CD4-positive, alpha-beta T cell treated with Interleukin-17A for 4 hours (primary cell): ENCODE data around the gene IDH3A.

Experiments used
- DNase-seq: peaks from one replicate; pipeline ENCODE4 v3.0.0-alpha.2; 2020; ENCODE audit warnings: mixed read lengths

The IDH3A gene

GRCh38 chr15:78204351-78205309, 55.5 kb downstream of the IDH3A start:
- no peak for DNase-seq

GRCh38 chr15:78205337-78205736, 56.2 kb downstream of the IDH3A start:
- no peak for DNase-seq

DNA sequence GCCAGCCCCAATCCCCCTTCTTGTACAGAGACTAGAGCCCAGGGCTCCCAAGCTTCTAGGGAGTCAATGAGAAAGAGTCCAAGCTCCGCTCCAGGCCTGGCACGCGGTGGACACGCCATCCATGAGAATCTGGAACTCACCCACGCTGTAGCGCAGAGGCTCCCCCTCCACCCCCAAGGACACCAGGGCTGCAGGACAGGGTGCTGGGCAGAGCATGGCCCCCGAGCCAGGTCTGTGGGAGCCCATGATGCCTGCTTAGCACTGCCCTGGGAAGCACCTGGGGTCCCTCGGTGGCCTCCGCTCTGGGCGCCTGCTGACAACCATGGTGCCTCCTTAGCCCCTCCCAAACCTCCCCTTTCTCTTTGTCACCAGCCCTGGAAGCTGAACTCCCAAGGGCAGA, 56.7 kb downstream of the IDH3A start:
- no peak for DNase-seq

GRCh38 chr15:78206326-78207109, 57.4 kb downstream of the IDH3A start:
- no peak for DNase-seq

DNA sequence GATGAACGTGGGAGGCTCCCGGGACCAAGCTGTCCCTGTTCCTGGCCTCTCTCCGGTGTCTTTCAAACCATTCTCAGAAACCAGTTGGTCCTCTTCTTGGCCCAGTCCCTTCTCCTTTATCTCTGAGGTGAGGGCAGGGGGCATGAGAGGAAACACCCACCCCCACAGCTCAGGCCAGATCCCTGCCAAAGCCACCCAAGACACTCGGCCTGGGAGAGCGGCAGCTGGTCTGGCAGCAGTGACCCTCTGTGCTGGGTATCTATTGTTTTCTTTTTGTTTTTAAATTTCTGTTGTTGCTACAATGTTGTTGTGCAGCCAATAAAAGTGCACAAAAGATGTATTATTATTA, 57.9 kb downstream of the IDH3A start:
- no peak for DNase-seq

- no peak for DNase-seq
These were observed 58.6 kb downstream of the IDH3A start for GRCh38 chr15:78207641-78208340.

DNA sequence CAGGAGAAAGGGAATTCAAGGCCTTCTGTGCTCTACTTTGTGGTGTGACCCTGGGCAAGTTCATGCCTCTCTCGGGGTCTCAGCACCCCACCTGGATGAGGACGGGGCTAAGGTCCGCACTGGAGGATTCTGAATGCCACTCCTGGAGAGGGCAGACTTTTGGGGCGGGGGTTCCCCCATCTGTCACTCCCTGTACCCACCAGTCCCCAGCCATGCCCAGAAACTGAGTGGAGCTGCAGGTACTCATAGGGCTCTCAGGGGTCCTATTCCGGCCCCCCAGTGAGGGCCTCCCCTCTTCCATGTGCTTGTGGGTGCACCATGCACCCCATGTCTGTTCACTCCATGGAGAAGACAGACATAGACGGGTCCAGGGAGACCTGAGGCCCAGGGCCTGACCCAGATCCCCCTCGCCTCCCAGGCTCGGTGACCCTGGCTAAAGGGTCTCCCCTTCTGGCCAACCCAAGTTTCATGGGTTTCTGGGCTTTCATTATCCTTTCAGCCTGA, 59.2 kb downstream of the IDH3A start:
- DNase-seq: no peak

- no peak for DNase-seq
These were observed 59.9 kb downstream of the IDH3A start for GRCh38 chr15:78208887-78209645.

- no peak for DNase-seq
These were observed 60.6 kb downstream of the IDH3A start for GRCh38 chr15:78209646-78210348.

GRCh38 chr15:78210349-78210717, 61.2 kb downstream of the IDH3A start:
- DNase-seq: no peak

DNA sequence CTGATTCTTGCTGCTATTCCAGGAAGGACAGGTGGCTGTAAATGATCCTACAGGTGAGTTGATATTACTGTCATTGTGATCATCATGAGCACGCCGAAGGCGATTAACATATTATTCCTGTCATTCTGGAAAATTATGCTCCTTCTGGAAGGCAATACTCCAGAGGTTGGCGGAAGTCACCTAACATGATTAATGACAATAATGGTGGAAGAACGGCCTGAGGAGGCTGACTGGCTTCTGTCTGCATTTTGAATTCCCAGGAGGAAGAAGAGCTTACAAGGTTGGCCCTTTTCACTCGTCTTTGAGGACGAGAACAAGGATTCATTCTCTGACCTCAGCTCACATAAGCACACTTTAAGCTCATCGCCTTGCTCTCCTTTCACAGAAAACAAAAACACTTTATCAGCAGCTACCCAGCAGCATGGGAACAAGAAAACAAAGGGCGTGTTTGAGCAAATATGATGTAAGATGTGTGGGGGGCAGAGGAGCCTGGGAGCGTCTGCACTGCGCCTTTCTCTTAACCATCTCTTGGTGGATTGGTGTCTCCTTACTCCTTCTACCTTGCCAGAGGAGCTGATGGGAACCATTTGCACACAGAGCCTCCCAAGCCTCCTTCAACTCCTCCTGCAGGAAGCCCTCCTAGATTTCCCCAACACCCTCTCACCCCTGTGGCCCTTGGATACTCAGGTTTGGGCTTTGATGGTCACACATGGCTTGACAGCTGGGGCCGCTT, 62.2 kb downstream of the IDH3A start:
- no peak for DNase-seq

- DNase-seq: no peak
These were observed 62.8 kb downstream of the IDH3A start for GRCh38 chr15:78212008-78212407.

DNA sequence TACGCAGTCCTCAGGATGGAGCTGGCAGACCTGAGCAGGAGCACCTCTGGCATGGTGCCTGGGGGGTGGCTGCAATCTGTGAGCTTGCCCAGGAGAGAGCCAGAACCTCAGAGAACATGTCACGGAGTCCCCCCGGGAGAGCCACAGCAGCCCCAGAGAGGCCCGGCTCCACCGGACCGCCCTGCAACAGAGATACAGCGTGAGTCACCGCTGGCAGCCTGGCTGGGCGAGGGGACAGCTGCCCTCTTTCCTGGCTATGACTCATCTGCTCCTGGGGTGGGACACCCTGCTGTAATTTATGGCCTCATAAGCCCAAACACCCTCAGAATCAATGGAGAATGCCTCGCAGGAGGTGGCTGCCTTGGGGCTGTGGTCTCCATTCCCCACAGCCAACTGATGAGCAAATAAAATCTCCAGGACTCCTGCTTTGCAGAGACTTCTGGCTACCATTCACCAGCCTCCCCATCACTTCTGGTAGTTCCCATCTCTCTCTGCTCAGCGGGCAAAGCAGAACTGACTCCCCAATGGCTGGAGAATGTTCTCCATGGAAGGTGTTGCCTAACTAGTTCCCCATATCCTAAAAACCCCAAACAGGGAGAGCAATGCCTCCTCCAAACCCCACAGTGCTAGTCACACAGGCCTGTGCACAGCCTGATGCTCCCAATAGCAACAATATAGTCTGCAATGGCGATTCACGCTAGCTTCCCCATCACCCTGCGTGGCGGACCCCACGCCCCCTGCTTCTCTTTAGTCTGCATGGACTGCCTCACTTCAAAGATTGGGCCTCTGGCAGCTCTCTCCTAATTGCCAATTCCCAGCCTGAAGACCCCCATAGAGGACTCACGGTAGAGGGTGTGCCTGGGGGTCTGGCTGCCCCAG, 63.6 kb downstream of the IDH3A start:
- DNase-seq: no peak

DNA sequence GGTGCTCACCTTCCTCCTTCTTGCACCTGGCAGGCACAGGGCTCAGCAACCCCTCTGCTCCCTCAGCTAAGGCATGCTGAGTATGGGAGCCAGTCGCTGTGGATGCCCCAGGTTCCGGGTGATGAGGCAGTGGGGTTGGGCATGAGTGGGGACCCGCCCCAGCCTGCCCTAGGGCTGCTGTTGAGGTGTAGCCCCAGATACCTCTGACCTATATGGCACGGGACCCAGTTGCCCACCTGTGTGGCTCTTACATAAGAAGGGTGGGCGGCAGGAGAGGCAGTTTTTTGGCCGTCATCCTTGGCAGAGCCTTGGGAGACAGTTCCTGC, 64.2 kb downstream of the IDH3A start:
- DNase-seq: no peak

GRCh38 chr15:78213956-78214355, 64.8 kb downstream of the IDH3A start:
- DNase-seq: no peak

- no peak for DNase-seq
These were observed 67.3 kb downstream of the IDH3A start for GRCh38 chr15:78216276-78217104.

DNA sequence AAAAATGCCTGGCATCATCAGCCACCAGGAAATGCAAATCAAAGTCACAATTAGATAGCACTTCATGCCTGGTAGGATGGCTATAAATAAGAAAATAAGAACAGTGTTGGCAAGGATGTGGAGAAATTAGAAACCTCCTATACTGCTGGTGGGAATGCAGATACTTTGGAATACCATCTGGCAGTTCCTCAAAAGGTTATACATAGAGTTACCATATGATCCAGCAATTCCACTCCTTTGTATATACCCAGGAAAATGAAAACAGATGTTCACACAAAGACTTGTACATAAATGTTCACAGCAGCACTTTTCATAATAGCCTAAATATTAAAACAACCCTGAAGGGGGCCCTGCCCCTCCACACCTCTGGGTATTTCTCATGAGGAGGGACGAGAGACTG, 71.6 kb downstream of the IDH3A start:
- no peak for DNase-seq
